Measurements from ENCODE around the gene ARL8B.

The ARL8B gene

DNA sequence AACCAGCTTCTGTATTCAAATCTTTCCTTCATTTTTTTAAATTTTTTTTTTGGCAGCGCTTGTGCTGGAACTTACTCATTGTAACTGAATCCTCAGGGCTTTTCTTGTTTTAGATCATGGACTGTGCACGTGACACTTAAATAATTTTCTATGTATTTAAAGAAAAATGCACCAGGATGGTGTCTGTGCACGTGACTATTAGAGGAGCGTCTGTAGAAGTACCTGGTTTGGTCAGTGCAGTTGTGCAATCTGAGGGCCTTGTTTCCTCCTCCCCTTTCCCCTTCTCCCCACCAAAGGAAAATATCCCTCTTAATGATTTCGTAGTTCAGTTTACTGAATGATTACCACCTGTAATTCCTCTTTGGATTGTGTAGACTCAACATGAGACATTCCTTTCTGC is 96.7 kb downstream of the ARL8B start:
- no peak overlapping the region for H3K4me3 ChIP-seq (ENCODE audit: low read depth in 1 of 5, low read length in 5 of 5)
- no peak overlapping the region for H3K27ac ChIP-seq (ENCODE audit: low read depth, low read length)
- no peaks in the 10 kb centered on the region for H3K27me3 ChIP-seq (ENCODE audit: control insufficient read depth in 5 of 5, insufficient read depth in 4 of 5, low read length in 5 of 5)
- H3K4me1 ChIP-seq (ENCODE audit: control insufficient read depth in 5 of 5, insufficient read depth in 5 of 5, low read length in 5 of 5), result peaks cover 0 to 6% (median 4%) of the 10 kb centered on the region in 5 donors
- no peak overlapping the region for H3K9ac ChIP-seq (ENCODE audit: low read length in 5 of 5)
- H3K36me3 ChIP-seq (ENCODE audit: control insufficient read depth in 5 of 5, insufficient read depth in 5 of 5, low read length in 5 of 5), result peaks cover 14 to 54% (median 41%) of the 10 kb centered on the region in 5 donors
- no peaks in the 10 kb centered on the region for H3K9me3 ChIP-seq (ENCODE audit: control insufficient read depth in 5 of 5, low read length in 5 of 5)

DNA sequence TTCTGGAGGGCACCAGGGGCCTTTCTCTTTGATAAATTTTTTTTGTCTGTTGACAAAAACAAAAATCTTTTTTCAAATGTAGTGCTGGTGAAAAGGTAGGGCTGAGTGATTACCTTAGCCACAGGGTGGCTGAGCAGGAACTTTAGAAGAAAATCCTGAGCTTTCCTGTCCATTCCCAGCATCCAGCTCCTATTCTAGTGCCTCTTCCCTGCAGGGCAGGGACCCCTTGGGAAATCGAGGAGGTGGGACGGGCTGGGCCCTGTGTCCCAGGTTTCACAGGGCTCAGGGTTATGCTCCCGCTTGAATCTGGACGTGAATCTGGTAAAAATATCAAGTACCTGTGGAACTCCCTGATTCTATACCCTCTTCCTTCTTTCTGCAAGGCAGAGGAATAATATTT is 97.1 kb downstream of the ARL8B start:
- Histone ChIP-seq H3K4me3 (ENCODE audit: low read depth in 1 of 5, low read length in 5 of 5) (no peak overlapping the region), H3K36me3 (ENCODE audit: control insufficient read depth in 5 of 5, insufficient read depth in 5 of 5, low read length in 5 of 5) (peaks cover 14 to 50% (median 37%) of the 10 kb centered on the region in 5 donors), H3K27ac (ENCODE audit: low read depth, low read length) (no peak overlapping the region), H3K9me3 (ENCODE audit: control insufficient read depth in 5 of 5, low read length in 5 of 5) (no peaks in the 10 kb centered on the region), H3K4me1 (ENCODE audit: control insufficient read depth in 5 of 5, insufficient read depth in 5 of 5, low read length in 5 of 5) (peaks cover 0 to 6% (median 4%) of the 10 kb centered on the region in 5 donors), H3K27me3 (ENCODE audit: control insufficient read depth in 5 of 5, insufficient read depth in 4 of 5, low read length in 5 of 5) (no peaks in the 10 kb centered on the region), H3K9ac (ENCODE audit: low read length in 5 of 5) (no peak overlapping the region)

DNA sequence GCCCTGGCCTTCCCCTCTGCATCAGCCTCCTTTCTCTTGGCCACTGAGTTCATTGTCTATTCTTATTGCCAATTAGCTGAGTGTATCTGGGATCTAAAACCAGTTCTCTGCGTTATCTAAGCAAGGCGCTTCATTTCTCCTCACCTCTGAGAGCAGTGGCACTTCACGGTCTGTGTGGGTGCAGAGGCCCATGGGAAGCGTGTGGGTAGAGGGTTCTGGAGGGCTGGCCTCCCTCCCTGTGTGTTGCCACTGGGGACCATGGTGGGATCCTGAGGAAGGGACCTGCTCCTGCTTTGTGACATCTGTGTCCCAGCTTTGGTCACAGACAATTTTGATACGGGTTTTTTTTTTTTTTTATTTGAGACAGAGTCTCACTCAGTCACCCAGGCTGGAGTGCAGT is 98.1 kb downstream of the ARL8B start:
- no peak overlapping the region for H3K27ac ChIP-seq (ENCODE audit: low read depth, low read length)
- no peaks in the 10 kb centered on the region for H3K27me3 ChIP-seq (ENCODE audit: control insufficient read depth in 5 of 5, insufficient read depth in 4 of 5, low read length in 5 of 5)
- H3K36me3 ChIP-seq (ENCODE audit: control insufficient read depth in 5 of 5, insufficient read depth in 5 of 5, low read length in 5 of 5), result peaks cover 14 to 40% (median 27%) of the 10 kb centered on the region in 5 donors
- no peaks in the 10 kb centered on the region for H3K9me3 ChIP-seq (ENCODE audit: control insufficient read depth in 5 of 5, low read length in 5 of 5)
- H3K4me3 ChIP-seq (ENCODE audit: low read depth in 1 of 5, low read length in 5 of 5), result no peak overlapping the region
- no peak overlapping the region for H3K9ac ChIP-seq (ENCODE audit: low read length in 5 of 5)
- H3K4me1 ChIP-seq (ENCODE audit: control insufficient read depth in 5 of 5, insufficient read depth in 5 of 5, low read length in 5 of 5), result peaks cover 0 to 6% (median 4%) of the 10 kb centered on the region in 5 donors

DNA sequence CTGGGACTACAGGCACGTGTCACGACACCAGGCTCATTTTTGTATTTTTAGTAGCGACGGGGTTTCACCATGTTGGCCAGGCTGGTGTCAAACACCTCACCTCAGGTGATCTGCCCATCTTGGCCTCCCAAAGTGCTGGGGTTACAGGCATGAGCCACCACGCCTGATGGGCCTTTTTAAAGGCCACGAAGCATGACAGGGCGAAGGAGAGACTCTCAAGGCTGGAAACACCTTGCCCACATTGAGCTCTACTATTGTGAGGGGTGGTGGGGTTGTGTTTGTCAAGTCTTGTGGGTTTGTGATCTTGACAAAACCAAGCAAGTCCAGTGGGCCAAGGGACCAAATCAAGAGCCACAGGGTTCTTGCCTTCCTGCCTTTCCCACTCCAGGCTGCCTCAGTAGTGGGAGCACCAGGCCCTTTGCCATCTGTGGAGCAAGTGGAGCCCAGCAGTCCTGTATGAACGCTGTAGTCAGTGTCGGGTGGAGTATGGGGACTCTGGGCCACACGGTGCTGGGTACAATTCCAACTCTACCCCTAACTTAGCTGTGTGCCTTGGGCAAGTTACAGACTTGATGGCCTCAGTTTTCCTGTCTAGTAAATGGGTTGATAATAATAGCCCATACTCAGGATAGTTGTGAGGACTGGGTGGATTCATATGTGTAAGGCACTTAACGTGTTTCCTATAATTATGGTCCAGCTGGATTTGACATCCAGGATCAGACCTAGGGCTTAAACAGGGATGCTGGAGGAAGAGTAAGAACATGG is 98.8 kb downstream of the ARL8B start:
- no peak overlapping the region for H3K4me3 ChIP-seq (ENCODE audit: low read depth in 1 of 5, low read length in 5 of 5)
- H3K9me3 ChIP-seq (ENCODE audit: control insufficient read depth in 5 of 5, low read length in 5 of 5), result no peaks in the 10 kb centered on the region
- no peak overlapping the region for H3K9ac ChIP-seq (ENCODE audit: low read length in 5 of 5)
- no peak overlapping the region for H3K27ac ChIP-seq (ENCODE audit: low read depth, low read length)
- H3K27me3 ChIP-seq (ENCODE audit: control insufficient read depth in 5 of 5, insufficient read depth in 4 of 5, low read length in 5 of 5), result no peaks in the 10 kb centered on the region
- peaks cover 11 to 34% (median 20%) of the 10 kb centered on the region in 5 donors for H3K36me3 ChIP-seq (ENCODE audit: control insufficient read depth in 5 of 5, insufficient read depth in 5 of 5, low read length in 5 of 5)
- H3K4me1 ChIP-seq (ENCODE audit: control insufficient read depth in 5 of 5, insufficient read depth in 5 of 5, low read length in 5 of 5), result peaks cover 0 to 6% (median 4%) of the 10 kb centered on the region in 5 donors

DNA sequence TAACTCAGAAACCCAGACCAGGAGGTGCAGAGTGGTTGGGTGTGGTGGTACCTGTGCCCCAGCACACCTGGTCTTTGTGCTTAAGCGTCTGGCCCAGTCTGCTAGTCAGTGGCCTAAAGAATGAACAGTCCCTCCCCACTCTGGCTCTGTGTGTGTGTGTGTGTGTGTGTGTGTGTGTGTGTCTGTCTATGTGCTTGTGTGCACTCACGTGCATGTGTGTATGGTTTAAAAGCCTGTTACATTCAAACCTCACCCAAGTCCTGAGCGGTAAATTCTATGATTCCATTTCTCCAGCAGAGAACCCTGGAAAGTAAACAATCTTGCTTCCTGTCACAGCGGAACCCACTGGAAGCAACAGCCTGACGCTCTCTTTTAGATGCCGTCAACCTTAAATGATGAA is 99.6 kb downstream of the ARL8B start:
- H3K36me3 ChIP-seq (ENCODE audit: control insufficient read depth in 5 of 5, insufficient read depth in 5 of 5, low read length in 5 of 5), result peaks cover 6 to 27% (median 14%) of the 10 kb centered on the region in 5 donors
- peaks cover 0 to 8% (median 4%) of the 10 kb centered on the region in 5 donors for H3K4me1 ChIP-seq (ENCODE audit: control insufficient read depth in 5 of 5, insufficient read depth in 5 of 5, low read length in 5 of 5)
- no peaks in the 10 kb centered on the region for H3K9me3 ChIP-seq (ENCODE audit: control insufficient read depth in 5 of 5, low read length in 5 of 5)
- no peak overlapping the region for H3K27ac ChIP-seq (ENCODE audit: low read depth, low read length)
- H3K27me3 ChIP-seq (ENCODE audit: control insufficient read depth in 5 of 5, insufficient read depth in 4 of 5, low read length in 5 of 5), result no peaks in the 10 kb centered on the region
- no peak overlapping the region for H3K4me3 ChIP-seq (ENCODE audit: low read depth in 1 of 5, low read length in 5 of 5)
- no peak overlapping the region for H3K9ac ChIP-seq (ENCODE audit: low read length in 5 of 5)

DNA sequence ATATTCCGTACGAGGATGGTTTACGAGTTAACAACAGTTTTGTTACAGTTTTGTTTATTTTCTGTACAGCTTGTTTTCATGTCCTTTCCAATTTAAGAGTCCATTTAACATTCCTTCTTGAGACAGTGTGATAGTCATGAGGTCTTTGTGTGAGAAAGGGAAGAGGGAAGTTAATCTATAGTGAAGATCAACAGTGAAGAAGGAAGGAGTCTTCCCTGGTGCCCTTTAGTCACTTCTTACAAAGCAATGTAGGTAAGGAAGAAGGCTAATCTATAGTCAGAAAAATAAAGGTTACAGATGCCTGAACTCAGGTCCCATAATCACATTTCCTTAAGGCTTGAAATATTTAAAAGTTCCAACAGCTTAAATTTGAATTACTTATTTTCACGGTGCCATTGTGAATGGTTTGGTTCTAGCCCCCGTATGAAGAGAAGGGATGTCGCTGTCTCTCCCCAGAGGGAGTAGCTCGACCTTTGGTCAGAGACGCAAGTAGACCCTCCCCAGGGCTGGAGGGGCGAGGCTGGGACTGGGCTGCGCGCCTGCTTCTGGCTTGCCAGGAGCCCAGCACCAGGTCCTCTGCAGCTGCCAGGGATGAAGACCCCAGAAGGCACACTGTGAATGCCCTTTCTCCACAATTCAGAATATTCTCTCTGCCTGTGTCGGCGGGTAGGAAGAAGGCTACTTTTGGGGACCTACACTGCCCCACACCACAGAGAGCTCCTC is 100.4 kb downstream of the ARL8B start:
- no peak overlapping the region for H3K9ac ChIP-seq (ENCODE audit: low read length in 5 of 5)
- H3K4me1 ChIP-seq (ENCODE audit: control insufficient read depth in 5 of 5, insufficient read depth in 5 of 5, low read length in 5 of 5), result peaks cover 0 to 8% (median 4%) of the 10 kb centered on the region in 5 donors
- H3K9me3 ChIP-seq (ENCODE audit: control insufficient read depth in 5 of 5, low read length in 5 of 5), result no peaks in the 10 kb centered on the region
- peaks cover 0 to 20% (median 8%) of the 10 kb centered on the region in 5 donors for H3K36me3 ChIP-seq (ENCODE audit: control insufficient read depth in 5 of 5, insufficient read depth in 5 of 5, low read length in 5 of 5)
- no peak overlapping the region for H3K4me3 ChIP-seq (ENCODE audit: low read depth in 1 of 5, low read length in 5 of 5)
- H3K27ac ChIP-seq (ENCODE audit: low read depth, low read length), result no peak overlapping the region
- no peaks in the 10 kb centered on the region for H3K27me3 ChIP-seq (ENCODE audit: control insufficient read depth in 5 of 5, insufficient read depth in 4 of 5, low read length in 5 of 5)

DNA sequence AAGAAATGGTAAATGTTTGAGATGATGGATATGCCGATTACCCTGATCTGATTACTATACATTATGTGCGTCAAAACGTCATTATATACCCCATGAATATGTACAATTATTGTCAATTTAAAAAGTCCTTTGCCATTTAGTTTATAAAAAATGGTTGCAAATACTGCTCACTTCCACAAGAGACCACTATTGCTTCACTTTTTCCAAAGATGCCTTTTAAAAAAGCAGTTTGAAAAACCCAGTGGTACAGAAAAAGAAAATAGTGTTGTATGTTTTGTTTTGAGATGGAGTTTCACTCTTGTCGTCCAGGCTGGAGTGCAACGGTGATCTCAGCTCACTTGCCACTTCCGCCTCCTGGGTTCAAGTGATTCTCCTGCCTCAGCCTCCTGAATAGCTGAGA is 104.7 kb downstream of the ARL8B start:
- no peak overlapping the region for H3K4me3 ChIP-seq (ENCODE audit: low read depth in 1 of 5, low read length in 5 of 5)
- no peak overlapping the region for H3K9ac ChIP-seq (ENCODE audit: low read length in 5 of 5)
- no peaks in the 10 kb centered on the region for H3K36me3 ChIP-seq (ENCODE audit: control insufficient read depth in 5 of 5, insufficient read depth in 5 of 5, low read length in 5 of 5)
- H3K4me1 ChIP-seq (ENCODE audit: control insufficient read depth in 5 of 5, insufficient read depth in 5 of 5, low read length in 5 of 5), result peaks cover 0 to 3% (median 0%) of the 10 kb centered on the region in 5 donors
- H3K27ac ChIP-seq (ENCODE audit: low read depth, low read length), result no peak overlapping the region
- H3K27me3 ChIP-seq (ENCODE audit: control insufficient read depth in 5 of 5, insufficient read depth in 4 of 5, low read length in 5 of 5), result peaks cover 3 to 10% (median 6%) of the 10 kb centered on the region in 5 donors
- no peaks in the 10 kb centered on the region for H3K9me3 ChIP-seq (ENCODE audit: control insufficient read depth in 5 of 5, low read length in 5 of 5)

DNA sequence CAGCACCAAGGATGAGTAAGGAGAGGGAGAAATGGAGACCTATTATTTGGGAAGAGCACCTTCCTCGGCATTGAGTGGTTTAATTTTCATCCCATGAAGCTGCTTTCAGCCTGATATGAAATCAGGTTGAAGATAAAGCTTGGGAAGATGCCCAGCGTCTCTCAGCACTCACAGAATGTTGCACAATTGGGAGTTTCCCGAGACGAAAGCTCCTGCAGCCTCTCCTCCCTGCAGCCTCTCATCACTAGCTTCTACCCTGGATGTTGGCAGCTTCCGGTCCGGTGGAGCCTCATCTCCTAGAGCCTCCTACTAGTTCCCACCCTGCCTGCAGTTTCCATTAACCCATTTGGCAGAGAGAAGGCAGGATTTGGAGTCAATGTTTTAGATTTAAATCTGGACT is 105.7 kb downstream of the ARL8B start:
- Histone ChIP-seq H3K9me3 (ENCODE audit: control insufficient read depth in 5 of 5, low read length in 5 of 5) (no peaks in the 10 kb centered on the region), H3K4me3 (ENCODE audit: low read depth in 1 of 5, low read length in 5 of 5) (no peak overlapping the region), H3K9ac (ENCODE audit: low read length in 5 of 5) (no peak overlapping the region), H3K4me1 (ENCODE audit: control insufficient read depth in 5 of 5, insufficient read depth in 5 of 5, low read length in 5 of 5) (peaks cover 0 to 7% (median 0%) of the 10 kb centered on the region in 5 donors), H3K27ac (ENCODE audit: low read depth, low read length) (no peak overlapping the region), H3K36me3 (ENCODE audit: control insufficient read depth in 5 of 5, insufficient read depth in 5 of 5, low read length in 5 of 5) (no peaks in the 10 kb centered on the region), H3K27me3 (ENCODE audit: control insufficient read depth in 5 of 5, insufficient read depth in 4 of 5, low read length in 5 of 5) (peaks cover 5 to 19% (median 8%) of the 10 kb centered on the region in 5 donors)

DNA sequence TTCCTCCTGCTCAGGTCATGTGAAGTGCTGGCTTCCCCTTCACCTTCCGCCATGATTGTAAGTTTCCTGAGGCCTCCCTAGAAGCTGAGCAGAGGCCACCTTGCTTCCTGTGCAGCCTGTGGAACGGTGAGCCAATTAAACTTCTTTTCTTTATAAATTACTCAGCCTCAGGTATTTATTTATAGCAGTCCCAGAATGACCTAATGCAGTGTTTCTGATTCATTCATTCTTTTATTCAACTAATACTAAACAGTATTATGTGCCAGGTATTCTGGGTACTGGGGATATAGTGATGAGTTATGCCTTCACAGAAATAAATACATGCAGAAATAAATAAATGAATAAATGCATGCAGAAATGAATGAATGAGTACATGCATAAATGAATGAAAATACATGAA is 107.3 kb downstream of the ARL8B start:
- no peak overlapping the region for H3K9ac ChIP-seq (ENCODE audit: low read length in 5 of 5)
- H3K36me3 ChIP-seq (ENCODE audit: control insufficient read depth in 5 of 5, insufficient read depth in 5 of 5, low read length in 5 of 5), result no peaks in the 10 kb centered on the region
- no peak overlapping the region for H3K4me3 ChIP-seq (ENCODE audit: low read depth in 1 of 5, low read length in 5 of 5)
- H3K4me1 ChIP-seq (ENCODE audit: control insufficient read depth in 5 of 5, insufficient read depth in 5 of 5, low read length in 5 of 5), result peaks cover 0 to 7% (median 0%) of the 10 kb centered on the region in 5 donors
- peaks cover 5 to 19% (median 8%) of the 10 kb centered on the region in 5 donors for H3K27me3 ChIP-seq (ENCODE audit: control insufficient read depth in 5 of 5, insufficient read depth in 4 of 5, low read length in 5 of 5)
- H3K9me3 ChIP-seq (ENCODE audit: control insufficient read depth in 5 of 5, low read length in 5 of 5), result no peaks in the 10 kb centered on the region
- H3K27ac ChIP-seq (ENCODE audit: low read depth, low read length), result no peak overlapping the region
